Activated CD4-positive, CD25-positive, alpha-beta regulatory T cell treated with anti-CD3 and anti-CD28 coated beads, Interleukin-2, amount 50 U/mL, for 24 hours (primary cell): Measurements from ENCODE around the gene AFAP1L2.
"Not testable (repeated sequence)": the region's sequence is repeated elsewhere in the genome, so short reads cannot be mapped to it uniquely, and the experiment has no call there.

Experiments used
- ATAC-seq, 2 donors: fragments of 150-1000 bp; cut with Tn5 transposase; one replicate each; pipeline ENCODE4 v1.10.0; 2021; ENCODE audit warnings: mild to moderate bottlenecking in 1 of 2, moderate library complexity in 1 of 2

AFAP1L2 gene

GRCh38 chr10:114334301-114334700 is 70.0 kb downstream of the AFAP1L2 start:
- no peak for ATAC-seq

- ATAC-seq, result not testable (repeated sequence)
Observed at GRCh38 chr10:114333441-114333840, 70.9 kb downstream of the AFAP1L2 start.

GRCh38 chr10:114332301-114333192 is 71.8 kb downstream of the AFAP1L2 start:
- no peak for ATAC-seq

GRCh38 chr10:114329634-114330365 is 74.5 kb downstream of the AFAP1L2 start:
- no peak for ATAC-seq

GRCh38 chr10:114328874-114329273 is 75.4 kb downstream of the AFAP1L2 start:
- ATAC-seq, result no peak

- no peak for ATAC-seq
Observed at GRCh38 chr10:114328441-114328812, 75.9 kb downstream of the AFAP1L2 start.

GRCh38 chr10:114327537-114328440 is 76.5 kb downstream of the AFAP1L2 start:
- no peak for ATAC-seq

GRCh38 chr10:114326795-114327194 is 77.5 kb downstream of the AFAP1L2 start:
- ATAC-seq, result no peak

- ATAC-seq, result no peak
Observed at GRCh38 chr10:114323023-114323422, 81.3 kb downstream of the AFAP1L2 start.

- ATAC-seq, result no peak
Observed at GRCh38 chr10:114322344-114322743, 82.0 kb downstream of the AFAP1L2 start.

GRCh38 chr10:114320249-114321116 is 83.8 kb downstream of the AFAP1L2 start:
- ATAC-seq, result no peak

GRCh38 chr10:114319406-114320248 is 84.7 kb downstream of the AFAP1L2 start:
- ATAC-seq, result no peak

- no peak for ATAC-seq
Observed at GRCh38 chr10:114316744-114317143, 87.6 kb downstream of the AFAP1L2 start.

- ATAC-seq, result no peak
Observed at GRCh38 chr10:114315566-114316420, 88.5 kb downstream of the AFAP1L2 start.

GRCh38 chr10:114313866-114314265 is 90.4 kb downstream of the AFAP1L2 start:
- no peak for ATAC-seq

- ATAC-seq, result no peak
Observed at GRCh38 chr10:114313139-114313538, 91.2 kb downstream of the AFAP1L2 start.

GRCh38 chr10:114311496-114312209 is 92.6 kb downstream of the AFAP1L2 start:
- ATAC-seq, result no peak

- no peak for ATAC-seq
Observed at GRCh38 chr10:114311023-114311422, 93.3 kb downstream of the AFAP1L2 start.

- no peak for ATAC-seq
Observed at GRCh38 chr10:114310346-114310745, 94.0 kb downstream of the AFAP1L2 start.
